Breast epithelium (tissue), 4 donors: Measurements from ENCODE around the gene SLC6A18. TPM values are rescaled to one million over a fixed set of nuclear protein-coding genes. Genes with fewer than 3 reads are reported as not detected.
"Not testable (repeated sequence)": the region's sequence is repeated elsewhere in the genome, so short reads cannot be mapped to it uniquely, and the experiment has no call there.

ENCODE experiments used
- DNase-seq, 2 donors: peaks; one replicate each; pipeline ENCODE4 v3.0.0-alpha.2; 2019; ENCODE audit warnings: low spot score in 2 of 2
- H3K27ac ChIP-seq, 2 donors: fragments of 200-600 bp; sonication (generic) in 1 of 2; one replicate each; pipeline ENCODE4 v1.5.1; 2016 to 2019; ENCODE audit warnings: mild to moderate bottlenecking in 1 of 2
- H3K27me3 ChIP-seq, 2 donors: fragments of 200-600 bp; sonication (generic) in 1 of 2; one replicate each; pipeline versions ENCODE4 v1.5.1 to v1.6.0; 2017 to 2019; ENCODE audit warnings: control low read depth in 1 of 2, mild to moderate bottlenecking in 1 of 2
- H3K36me3 ChIP-seq: fragments of 200-600 bp; one replicate; pipeline ENCODE4 v1.5.1; 2019
- H3K4me1 ChIP-seq, 2 donors: fragments of 200-600 bp; sonication (generic); one replicate each; pipeline ENCODE4 v1.5.1; 2016 to 2019; ENCODE audit warnings: control low read depth in 1 of 2
- H3K4me3 ChIP-seq, 3 donors: fragments of 200-600 bp; sonication (generic); 1 replicate in 2 of 3; 2 replicates in 1 of 3; pipeline ENCODE4 v1.5.1; 2016 to 2019; ENCODE audit warnings: mild to moderate bottlenecking in 3 of 3, moderate library complexity in 2 of 3
- H3K9me3 ChIP-seq, 2 donors: fragments of 200-600 bp; sonication (generic) in 1 of 2; one replicate each; pipeline ENCODE4 v1.5.1; 2016 to 2019; ENCODE audit warnings: control low read depth in 1 of 2
- CTCF ChIP-seq, 3 donors: fragments of 450-650 bp; IDR thresholded peaks; one replicate each; pipeline ENCODE4 v1.5.1; 2016 to 2017; ENCODE audit warnings: antibody characterized with exemption in 3 of 3, mild to moderate bottlenecking in 3 of 3, moderate library complexity in 3 of 3
- POLR2A ChIP-seq: fragments of 450-650 bp; IDR thresholded peaks from one replicate; pipeline ENCODE4 v1.6.1; 2016; ENCODE audit warnings: antibody characterized with exemption, mild to moderate bottlenecking, moderate library complexity
- POLR2AphosphoS5 ChIP-seq, 3 donors: sonication (generic); formaldehyde crosslinking; IDR thresholded peaks; one replicate each; pipeline ENCODE4 v1.6.1; 2017; ENCODE audit warnings: antibody characterized with exemption in 3 of 3
- intact Hi-C: fragments of 100-400 bp; cut with DNase I; formaldehyde crosslinking; loops from one replicate; pipeline ENCODE4 v1.15.1; 2023; ENCODE audit warnings: low total_unique reads
- total RNA-seq, 3 donors: library from RNA; depleted of rRNA; stranded (reverse); fragments of >200 nt; gene quantifications; one replicate each; pipeline ENCODE4 v1.1.0, GENCODE V29; 2016

Gene SLC6A18
- total RNA-seq, 3 donors from 2014 or later, result not detected

- TF ChIP-seq CTCF (IDR thresholded peaks at IDR 0.05) (no peak), POLR2A (no peak), POLR2AphosphoS5 (IDR thresholded peaks at IDR 0.05) (no peak)
- Histone ChIP-seq H3K4me3 (no peak overlapping the region), H3K27me3 (no peaks in the 10 kb centered on the region), H3K36me3 (no peaks in the 10 kb centered on the region), H3K9me3 (peaks cover 11 to 21% of the 10 kb centered on the region in 2 donors), H3K4me1 (no peaks in the 10 kb centered on the region), H3K27ac (no peak overlapping the region)
- no peak for DNase-seq
- intact Hi-C loops, result no loop called here
Observed at GRCh38 chr5:1281038-1281882, 56.1 kb downstream of the SLC6A18 start.

- no peak overlapping the region for H3K4me3 ChIP-seq
- no peaks in the 10 kb centered on the region for H3K4me1 ChIP-seq
- intact Hi-C loops, result no loop called here
- H3K27ac ChIP-seq, result no peak overlapping the region
- no peak for TF ChIP-seq POLR2A
- TF ChIP-seq POLR2AphosphoS5 (IDR thresholded peaks at IDR 0.05), result no peak
- no peak for TF ChIP-seq CTCF (IDR thresholded peaks at IDR 0.05)
- DNase-seq, result peak in 1 of 2 donors; percentile 50
- H3K9me3 ChIP-seq, result peaks cover 11 to 21% of the 10 kb centered on the region in 2 donors
- no peaks in the 10 kb centered on the region for H3K27me3 ChIP-seq
- H3K36me3 ChIP-seq, result no peaks in the 10 kb centered on the region
Observed at GRCh38 chr5:1282131-1282992, 57.2 kb downstream of the SLC6A18 start.

GRCh38 chr5:1282993-1283728, 58.0 kb downstream of the SLC6A18 start:
- intact Hi-C loops, H3K36me3 ChIP-seq, H3K27ac ChIP-seq, H3K4me3 ChIP-seq, H3K27me3 ChIP-seq, H3K4me1 ChIP-seq: not testable (repeated sequence)
- H3K9me3 ChIP-seq, result peaks cover 11 to 17% of the 10 kb centered on the region in 2 donors
- DNase-seq, result peak in 1 of 2 donors; percentile 47

- intact Hi-C loops, H3K27ac ChIP-seq, H3K36me3 ChIP-seq, H3K4me3 ChIP-seq, DNase-seq, H3K27me3 ChIP-seq, H3K4me1 ChIP-seq: not testable (repeated sequence)
- H3K9me3 ChIP-seq, result peaks cover 12 to 15% of the 10 kb centered on the region in 2 donors
Observed at GRCh38 chr5:1283729-1284041, 58.5 kb downstream of the SLC6A18 start.

GRCh38 chr5:1284336-1284970, 59.3 kb downstream of the SLC6A18 start:
- intact Hi-C loops, H3K36me3 ChIP-seq, H3K9me3 ChIP-seq, DNase-seq, H3K4me1 ChIP-seq, H3K27ac ChIP-seq, H3K27me3 ChIP-seq, H3K4me3 ChIP-seq: not testable (repeated sequence)

- intact Hi-C loops, result no loop called here
- Histone ChIP-seq H3K9me3 (peaks cover 3 to 4% of the 10 kb centered on the region in 2 donors), H3K27me3 (no peaks in the 10 kb centered on the region), H3K36me3 (no peaks in the 10 kb centered on the region), H3K4me1 (no peaks in the 10 kb centered on the region), H3K27ac (no peak overlapping the region), H3K4me3 (no peak overlapping the region)
- DNase-seq, result no peak
- no peak for TF ChIP-seq POLR2A
- no peak for TF ChIP-seq CTCF (IDR thresholded peaks at IDR 0.05)
- no peak for TF ChIP-seq POLR2AphosphoS5 (IDR thresholded peaks at IDR 0.05)
Observed at GRCh38 chr5:1285141-1285540, 60.0 kb downstream of the SLC6A18 start.
